Right atrium auricular region (tissue), 2 donors: ENCODE results near the gene KRTAP19-8. TPM values are rescaled to one million over a fixed set of nuclear protein-coding genes. Genes with fewer than 3 reads are reported as not detected.

ENCODE experiments used
- DNase-seq: peaks from one replicate; pipeline ENCODE4 v3.0.0-alpha.2; 2019; ENCODE audit warnings: low spot score
- H3K27ac ChIP-seq, 2 donors: fragments of 200-600 bp; sonication (generic); 1 replicate in 1 of 2; 2 replicates in 1 of 2; pipeline ENCODE4 v1.5.1; 2016 to 2019
- H3K27me3 ChIP-seq, 2 donors: fragments of 200-600 bp; sonication (generic); one replicate each; pipeline versions ENCODE4 v1.5.1 to v1.6.0; 2017 to 2019
- H3K36me3 ChIP-seq: fragments of 200-600 bp; sonication (generic); one replicate; pipeline ENCODE4 v1.5.1; 2016
- H3K4me1 ChIP-seq, 2 donors: fragments of 200-600 bp; sonication (generic); one replicate each; pipeline versions ENCODE4 v1.5.1 to v1.6.0; 2017 to 2019
- H3K4me3 ChIP-seq, 2 donors: fragments of 200-600 bp; sonication (generic); 1 replicate in 1 of 2; 2 replicates in 1 of 2; pipeline ENCODE4 v1.5.1; 2017 to 2019; ENCODE audit warnings: mild to moderate bottlenecking in 1 of 2, moderate library complexity in 1 of 2
- H3K9me3 ChIP-seq, 2 donors: fragments of 200-600 bp; sonication (generic); one replicate each; pipeline ENCODE4 v1.5.1; 2019
- CTCF ChIP-seq, 2 donors: fragments of 200-600 bp; sonication (generic); IDR thresholded peaks; one replicate each; pipeline ENCODE4 v1.5.1; 2019; ENCODE audit warnings: antibody characterized with exemption in 2 of 2
- total RNA-seq, 2 donors: library from RNA; depleted of rRNA; stranded (reverse); fragments of >200 nt; gene quantifications; one replicate each; pipeline ENCODE4 v1.1.0, GENCODE V29; 2016

The KRTAP19-8 gene
- total RNA-seq, 2 donors from 2014 or later, result not detected

GRCh38 chr21:31075848-31076247 lies 37.6 kb upstream of the KRTAP19-8 start:
- Histone ChIP-seq H3K36me3 (no peaks in the 10 kb centered on the region), H3K9me3 (no peaks in the 10 kb centered on the region), H3K27ac (no peak overlapping the region), H3K27me3 (no peaks in the 10 kb centered on the region), H3K4me3 (no peak overlapping the region), H3K4me1 (no peaks in the 10 kb centered on the region)
- TF ChIP-seq CTCF (IDR thresholded peaks at IDR 0.05), result no peak
- no peak for DNase-seq

- Histone ChIP-seq H3K27me3 (no peaks in the 10 kb centered on the region), H3K4me1 (no peaks in the 10 kb centered on the region), H3K27ac (no peak overlapping the region), H3K4me3 (no peak overlapping the region), H3K9me3 (no peaks in the 10 kb centered on the region), H3K36me3 (no peaks in the 10 kb centered on the region)
- no peak for DNase-seq
- no peak for TF ChIP-seq CTCF (IDR thresholded peaks at IDR 0.05)
Observed at GRCh38 chr21:31072533-31072932, 34.3 kb upstream of the KRTAP19-8 start.

GRCh38 chr21:31064803-31065202 lies 26.5 kb upstream of the KRTAP19-8 start:
- no peaks in the 10 kb centered on the region for H3K9me3 ChIP-seq
- no peaks in the 10 kb centered on the region for H3K4me1 ChIP-seq
- no peak overlapping the region for H3K4me3 ChIP-seq
- no peaks in the 10 kb centered on the region for H3K27me3 ChIP-seq
- TF ChIP-seq CTCF (IDR thresholded peaks at IDR 0.05), result no peak
- no peaks in the 10 kb centered on the region for H3K36me3 ChIP-seq
- H3K27ac ChIP-seq, result no peak overlapping the region
- no peak for DNase-seq

GRCh38 chr21:31052489-31053142 lies 14.3 kb upstream of the KRTAP19-8 start:
- H3K36me3 ChIP-seq, result no peaks in the 10 kb centered on the region
- no peaks in the 10 kb centered on the region for H3K27me3 ChIP-seq
- H3K9me3 ChIP-seq, result no peaks in the 10 kb centered on the region
- no peak overlapping the region for H3K27ac ChIP-seq
- no peak for DNase-seq
- no peaks in the 10 kb centered on the region for H3K4me1 ChIP-seq
- no peak for TF ChIP-seq CTCF (IDR thresholded peaks at IDR 0.05)
- no peak overlapping the region for H3K4me3 ChIP-seq

- no peak for TF ChIP-seq CTCF (IDR thresholded peaks at IDR 0.05)
- no peaks in the 10 kb centered on the region for H3K4me1 ChIP-seq
- no peaks in the 10 kb centered on the region for H3K27me3 ChIP-seq
- no peak overlapping the region for H3K27ac ChIP-seq
- H3K36me3 ChIP-seq, result no peaks in the 10 kb centered on the region
- H3K9me3 ChIP-seq, result no peaks in the 10 kb centered on the region
- DNase-seq, result no peak
- no peak overlapping the region for H3K4me3 ChIP-seq
Observed at GRCh38 chr21:31050577-31051157, 12.4 kb upstream of the KRTAP19-8 start.

GRCh38 chr21:31045841-31046240 lies 7.6 kb upstream of the KRTAP19-8 start:
- DNase-seq, result no peak
- Histone ChIP-seq H3K36me3 (no peaks in the 10 kb centered on the region), H3K27me3 (no peaks in the 10 kb centered on the region), H3K9me3 (no peaks in the 10 kb centered on the region), H3K4me3 (no peak overlapping the region), H3K27ac (no peak overlapping the region), H3K4me1 (no peaks in the 10 kb centered on the region)
- no peak for TF ChIP-seq CTCF (IDR thresholded peaks at IDR 0.05)
